Measurements from ENCODE around the gene CEMIP2. TPM values are rescaled to one million over a fixed set of nuclear protein-coding genes. Genes with fewer than 3 reads are reported as not detected.

Gene CEMIP2
- total RNA-seq, 1 experiment from 2014 or later: 21.5 TPM

DNA sequence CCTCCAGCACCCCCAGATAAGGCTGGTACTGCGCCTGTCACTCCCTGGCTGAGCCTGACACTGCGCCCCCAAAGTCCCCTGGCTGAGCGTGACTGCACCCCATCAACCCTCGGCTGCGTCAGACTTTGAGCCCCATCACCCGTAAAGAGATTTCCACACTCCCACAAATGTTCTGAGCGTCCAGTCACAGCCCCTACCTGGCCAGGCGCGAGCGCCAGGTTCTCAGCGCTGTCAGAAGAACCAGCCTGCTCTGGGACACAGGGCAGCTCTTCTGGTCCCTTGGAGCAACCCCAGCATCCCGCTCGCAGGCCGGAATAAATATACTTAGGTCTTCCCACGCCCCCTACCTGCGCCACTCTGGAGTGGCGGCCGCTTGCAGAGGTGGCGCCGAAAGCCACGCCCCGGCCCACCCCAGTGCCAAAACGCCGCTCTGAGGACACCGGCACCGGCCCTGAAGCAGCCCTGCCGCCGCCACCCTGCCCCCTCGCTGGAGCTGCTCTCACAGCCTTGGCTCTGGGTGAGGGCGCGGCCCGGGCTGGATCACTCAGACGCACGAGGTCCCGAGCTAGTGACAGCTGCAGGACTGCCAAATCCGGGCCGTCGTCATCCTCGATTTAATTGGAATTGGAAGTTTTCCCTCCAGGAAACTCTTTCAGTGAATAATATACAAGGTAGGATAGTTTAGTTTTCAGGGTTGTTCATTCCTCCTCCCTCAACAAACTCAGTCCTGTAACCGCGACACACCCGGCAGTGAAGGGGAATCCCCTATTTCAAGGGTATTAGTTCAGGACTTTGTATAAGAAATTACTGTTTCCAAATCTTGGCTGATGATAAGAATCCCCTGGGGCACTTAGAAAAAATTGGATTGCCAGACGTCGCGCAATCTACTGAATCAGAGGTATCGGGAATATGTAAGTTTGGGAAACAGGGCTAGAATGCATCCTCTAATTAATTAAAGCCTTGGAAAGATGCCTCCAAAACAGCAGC is 1.2 kb upstream of the CEMIP2 start:
- peak; percentile 68 for DNase-seq (ENCODE audit: low read depth)

DNA sequence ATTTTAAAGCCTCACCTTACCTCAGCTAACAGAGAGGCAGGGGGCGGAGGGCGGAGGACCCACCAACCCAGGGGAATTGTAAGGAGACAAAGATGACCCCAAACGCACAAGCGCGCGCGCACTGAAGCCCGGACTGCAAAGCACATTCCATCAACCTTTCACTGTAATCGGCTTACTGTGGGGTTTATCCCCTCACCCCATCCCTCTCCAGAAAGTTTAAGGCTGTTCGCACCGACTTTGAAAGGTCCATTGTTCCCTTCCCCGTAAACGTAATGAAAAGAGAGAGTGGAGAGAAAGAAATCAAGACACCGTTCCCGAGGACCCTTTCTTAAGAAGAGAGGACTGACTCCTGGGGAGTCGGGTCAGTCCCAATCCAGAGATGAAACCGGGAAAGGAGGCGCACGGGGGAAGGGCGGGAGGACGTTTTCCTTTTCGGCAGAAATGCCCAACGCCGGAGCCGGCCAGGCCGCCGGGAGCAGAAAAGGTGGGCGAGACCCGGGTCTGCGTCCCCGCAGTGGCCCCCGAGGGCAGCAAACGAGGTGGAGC is 464 bp downstream of the CEMIP2 start:
- DNase-seq (ENCODE audit: low read depth): peak; percentile 34

DNA sequence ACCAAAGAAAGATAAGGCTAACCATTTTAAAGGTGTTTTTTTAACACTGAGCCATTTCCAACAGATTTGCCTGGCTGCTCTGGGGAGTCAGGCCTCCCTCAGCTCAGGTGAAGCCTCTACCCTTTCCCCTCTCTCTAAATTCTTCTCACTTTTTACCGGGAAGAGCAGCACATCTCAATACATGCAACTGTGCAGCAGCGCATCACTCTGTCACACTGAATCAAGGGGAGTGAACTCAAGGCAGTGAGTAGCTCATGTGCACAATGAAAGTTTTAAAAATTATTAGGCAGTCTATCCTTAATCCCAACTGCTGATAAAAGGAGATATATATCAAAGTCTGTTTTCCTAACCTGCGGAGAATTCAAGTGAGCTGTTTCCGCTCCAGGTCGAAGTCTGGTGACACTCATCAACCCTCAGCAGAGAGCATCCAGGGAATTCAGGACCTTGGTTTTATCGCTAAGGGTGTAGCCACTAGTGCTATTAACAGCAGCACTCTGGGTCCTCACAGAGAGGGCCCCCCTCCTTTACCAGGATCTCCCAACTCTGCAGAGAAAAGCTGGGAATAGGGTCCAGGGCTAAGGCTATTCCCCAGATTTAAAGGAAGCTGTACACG is 1.0 kb downstream of the CEMIP2 start:
- no peak for DNase-seq (ENCODE audit: low read depth)

DNA sequence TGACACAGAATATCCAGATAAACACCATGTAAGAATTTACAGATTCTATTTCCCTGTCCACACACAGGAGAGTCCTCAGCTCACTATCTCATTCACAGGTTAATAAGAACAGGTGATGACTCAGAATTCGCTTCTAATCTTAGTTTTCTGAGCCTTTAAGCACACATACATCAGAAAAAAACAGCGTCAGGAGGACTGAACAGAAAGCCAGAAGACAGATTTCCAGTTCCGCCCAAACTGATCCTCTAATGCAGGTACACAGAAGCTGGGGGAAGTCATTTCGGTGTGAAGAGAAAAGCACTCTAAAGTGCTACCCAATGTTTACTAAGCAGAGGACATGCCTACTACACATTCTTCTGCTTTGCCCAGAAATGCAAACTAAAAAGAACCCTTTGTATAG is 1.6 kb downstream of the CEMIP2 start:
- DNase-seq (ENCODE audit: low read depth): no peak

DNA sequence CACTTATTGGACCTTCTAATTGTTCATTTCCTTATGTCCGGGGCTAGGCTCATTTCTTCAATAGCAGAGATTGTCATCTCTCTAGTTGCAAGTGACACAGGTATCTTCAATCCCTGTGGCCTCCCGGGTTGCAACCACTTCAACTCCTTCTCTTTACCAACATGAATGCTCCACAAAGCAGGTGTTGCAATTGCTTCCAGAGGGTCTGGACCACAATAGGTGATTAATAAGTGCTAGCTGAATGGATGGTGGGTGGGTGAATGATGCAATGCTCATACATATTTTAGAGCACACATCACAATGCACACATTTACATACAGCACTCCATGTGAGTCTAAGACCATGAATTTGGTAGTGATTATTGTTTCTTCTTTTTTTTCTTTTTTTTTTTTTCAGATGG is 2.6 kb downstream of the CEMIP2 start:
- DNase-seq (ENCODE audit: low read depth): peak; percentile 47

DNA sequence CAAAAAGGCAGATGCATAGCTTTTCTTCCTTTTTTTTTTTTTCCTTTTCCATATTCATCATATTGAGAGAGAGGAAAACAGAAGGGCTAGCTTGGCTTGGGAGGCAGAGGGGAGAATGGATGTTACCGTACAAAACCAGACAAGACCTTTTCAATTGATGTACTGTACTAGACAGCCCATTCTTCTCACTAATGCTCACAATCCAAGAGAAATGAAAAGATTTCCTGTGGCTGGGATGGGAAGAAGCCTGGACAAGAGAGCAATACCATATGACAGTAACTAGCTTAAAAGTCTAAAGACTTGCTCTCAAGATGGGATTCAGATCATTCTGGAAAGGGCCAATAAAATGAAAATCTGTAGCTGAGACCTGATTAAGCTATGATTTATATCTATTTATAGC is 3.4 kb downstream of the CEMIP2 start:
- no peak for DNase-seq (ENCODE audit: low read depth)

DNA sequence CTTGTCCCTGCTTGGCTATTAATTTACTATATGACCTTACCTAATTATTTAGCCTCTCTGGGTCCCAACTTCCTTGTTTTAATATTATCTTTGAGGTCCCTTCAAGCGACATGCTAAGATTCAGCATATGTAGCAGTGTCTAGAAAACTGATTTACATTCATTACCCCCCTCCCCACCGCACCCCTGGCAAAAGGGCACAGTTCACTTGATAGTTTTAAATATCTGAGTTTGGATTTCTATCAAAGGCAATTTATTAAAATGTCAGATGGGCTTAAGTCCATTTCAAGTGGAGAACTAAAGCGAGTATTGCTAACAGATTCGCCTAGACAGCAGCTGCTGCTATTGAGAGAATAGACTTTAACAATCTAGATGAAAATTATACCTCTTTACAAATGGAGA is 3.9 kb downstream of the CEMIP2 start:
- DNase-seq (ENCODE audit: low read depth): no peak

DNA sequence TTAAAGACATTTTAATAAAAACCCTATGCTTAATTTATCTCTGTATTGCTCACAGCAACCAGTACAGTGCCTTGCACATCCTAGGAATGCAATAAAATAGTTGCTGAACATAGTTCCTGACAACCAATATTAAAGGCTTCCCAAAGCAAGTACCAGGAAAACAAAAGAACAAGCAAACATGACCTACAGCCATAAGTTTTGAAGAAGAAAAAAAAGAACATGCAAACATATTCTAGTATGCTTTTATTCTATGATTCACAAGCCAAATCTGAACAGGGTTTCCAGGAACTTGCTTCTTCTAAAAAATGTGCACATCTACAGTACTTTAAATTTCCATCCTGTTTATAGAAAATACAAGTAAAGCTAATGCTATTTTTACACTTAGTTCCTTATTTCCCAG is 4.5 kb downstream of the CEMIP2 start:
- DNase-seq (ENCODE audit: low read depth): no peak

DNA sequence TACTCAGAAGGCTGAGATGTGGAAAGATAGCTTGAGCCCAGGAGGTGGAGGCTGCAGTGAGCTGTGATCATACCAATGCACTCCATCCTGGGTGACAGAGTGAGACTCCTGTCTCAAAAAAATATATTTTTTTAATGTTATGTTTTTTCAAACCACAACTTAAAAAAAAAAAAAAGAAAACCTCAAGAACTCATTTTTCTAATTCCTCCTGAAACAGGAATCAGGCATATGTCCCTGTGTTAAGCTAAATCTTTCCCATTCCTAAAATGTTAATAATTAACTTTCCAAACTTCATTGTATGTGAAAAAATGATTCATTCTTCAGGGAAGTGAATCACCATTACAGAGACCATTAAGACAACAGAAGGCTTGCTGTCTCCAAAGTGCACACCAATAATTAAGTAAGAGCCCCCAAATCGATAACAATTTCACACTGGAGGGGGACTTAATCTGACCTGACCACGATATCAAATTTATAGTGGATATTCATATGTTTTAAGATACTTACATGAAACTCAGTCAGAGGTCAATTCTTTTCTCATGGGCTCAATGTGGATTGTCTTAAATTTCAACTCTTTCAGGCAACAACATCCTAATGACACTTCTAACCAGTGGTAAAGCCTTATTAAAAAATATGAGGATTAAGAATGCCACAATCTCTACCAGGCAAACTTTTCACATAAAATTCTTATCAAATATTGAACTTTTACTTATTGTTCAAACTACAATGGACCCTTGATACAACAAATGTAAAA is 5.2 kb downstream of the CEMIP2 start:
- no peak for DNase-seq (ENCODE audit: low read depth)

DNA sequence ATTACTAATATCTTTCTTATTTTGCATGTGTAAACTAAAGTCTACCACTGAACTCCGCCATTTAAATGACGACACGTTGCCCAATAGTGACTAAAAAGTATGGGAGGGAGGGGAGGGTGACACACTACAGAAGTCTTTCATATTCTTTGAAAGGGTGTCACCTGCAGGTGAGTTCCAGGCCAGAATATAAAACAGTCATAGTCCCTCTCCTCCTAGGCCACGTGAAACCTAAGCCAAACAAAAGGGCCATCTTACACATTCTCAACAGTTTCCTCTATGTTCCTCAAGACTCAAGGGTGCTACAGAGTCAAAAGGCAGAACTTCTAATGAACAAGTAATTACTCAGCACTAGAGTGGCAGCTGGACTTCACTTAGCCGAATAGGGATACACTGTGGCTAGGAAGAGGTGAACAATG is 6.4 kb downstream of the CEMIP2 start:
- DNase-seq (ENCODE audit: low read depth): no peak

DNA sequence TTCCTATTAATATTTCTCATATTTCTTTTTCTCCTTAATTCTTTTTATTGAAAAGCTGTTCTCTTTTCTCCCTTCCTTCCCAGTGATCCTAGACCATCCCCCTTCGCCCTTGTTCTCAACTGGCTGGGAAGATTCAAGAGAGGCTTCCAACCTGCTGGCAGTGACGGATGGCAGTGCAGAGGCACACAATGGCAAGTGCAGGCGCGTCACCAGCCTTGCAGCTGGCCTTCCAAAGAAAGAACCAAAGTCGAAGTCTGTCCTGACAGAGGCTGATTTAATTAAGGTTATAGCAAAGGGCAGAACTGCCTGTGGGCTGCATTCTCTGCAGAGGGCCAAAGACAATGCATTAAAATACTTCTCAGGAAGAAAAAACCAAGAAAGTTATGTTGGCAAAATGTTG is 7.4 kb downstream of the CEMIP2 start:
- no peak for DNase-seq (ENCODE audit: low read depth)

DNA sequence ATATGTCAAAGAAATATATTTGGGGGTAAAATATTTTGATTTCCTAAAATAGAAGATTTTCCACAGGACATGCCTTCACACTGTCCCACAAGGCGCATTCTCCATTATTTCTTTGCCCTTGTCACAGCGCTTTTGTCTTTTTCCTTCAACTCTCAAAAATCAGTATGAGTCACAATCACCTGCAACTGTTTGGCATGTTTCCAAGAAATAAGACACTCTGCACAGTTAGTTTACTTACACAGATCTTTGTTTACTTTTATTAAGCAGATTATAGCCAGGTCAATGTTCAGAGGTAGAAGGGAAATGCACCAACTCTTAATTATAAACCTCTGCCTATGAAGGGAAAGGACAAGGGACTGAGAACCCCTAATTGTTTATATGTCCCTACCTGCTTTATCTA is 9.5 kb downstream of the CEMIP2 start:
- no peak for DNase-seq (ENCODE audit: low read depth)

DNA sequence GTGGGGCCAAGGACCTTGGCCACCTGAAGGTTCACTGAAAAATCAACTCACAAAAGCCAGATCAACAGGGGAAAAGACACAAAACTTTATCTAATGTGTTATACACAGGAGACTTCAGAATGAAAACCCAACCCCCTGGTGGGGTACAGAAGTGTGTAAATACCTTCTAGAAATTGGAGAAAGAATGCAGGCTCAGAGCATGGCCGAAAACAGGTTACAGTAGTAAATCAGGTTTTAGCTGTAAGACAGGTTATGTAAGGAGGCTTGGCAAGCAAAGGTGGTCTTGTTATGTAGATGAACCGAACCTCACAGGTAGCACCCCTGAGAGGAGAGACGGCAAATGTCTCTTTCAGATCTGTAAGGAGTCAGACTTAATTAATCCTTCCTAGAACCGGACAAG is 10.0 kb downstream of the CEMIP2 start:
- DNase-seq (ENCODE audit: low read depth): no peak

DNA sequence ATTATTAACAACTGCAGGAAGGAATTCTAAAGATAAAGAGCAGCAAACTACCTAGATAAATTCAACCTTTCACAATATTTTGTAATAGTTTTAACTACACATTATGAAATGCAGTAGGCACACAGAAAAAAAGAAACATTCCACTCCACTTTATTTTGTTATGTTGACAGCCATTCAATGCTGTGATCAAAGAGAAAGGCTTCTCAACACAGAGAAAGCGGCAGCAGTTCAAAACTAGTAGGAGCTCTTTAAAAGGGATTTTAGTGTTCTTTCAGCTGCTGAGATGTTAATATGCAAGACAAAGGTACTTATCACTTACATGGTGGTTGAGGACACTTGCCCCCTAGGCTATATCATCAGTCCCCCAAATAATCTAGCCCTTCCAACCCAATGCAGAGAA is 11.6 kb downstream of the CEMIP2 start:
- DNase-seq (ENCODE audit: low read depth): no peak

DNA sequence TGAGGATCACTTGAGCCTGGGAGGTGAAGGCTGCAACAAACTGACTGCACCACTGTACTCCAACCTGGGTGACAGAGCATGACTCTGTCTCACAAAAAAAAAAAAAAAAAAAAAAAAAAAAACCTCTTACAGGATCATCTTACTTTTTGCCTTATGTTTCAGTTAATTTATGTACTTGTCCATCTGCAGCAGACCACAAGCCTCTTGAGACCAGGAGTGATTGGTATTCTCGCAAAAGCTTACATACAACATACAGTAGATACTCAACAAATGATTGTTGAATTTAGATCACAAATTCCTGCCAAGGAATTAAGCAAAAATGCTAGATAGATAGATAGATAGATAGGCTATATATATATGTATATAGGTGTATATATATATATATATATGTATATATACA is 12.4 kb downstream of the CEMIP2 start:
- DNase-seq (ENCODE audit: low read depth): no peak

DNA sequence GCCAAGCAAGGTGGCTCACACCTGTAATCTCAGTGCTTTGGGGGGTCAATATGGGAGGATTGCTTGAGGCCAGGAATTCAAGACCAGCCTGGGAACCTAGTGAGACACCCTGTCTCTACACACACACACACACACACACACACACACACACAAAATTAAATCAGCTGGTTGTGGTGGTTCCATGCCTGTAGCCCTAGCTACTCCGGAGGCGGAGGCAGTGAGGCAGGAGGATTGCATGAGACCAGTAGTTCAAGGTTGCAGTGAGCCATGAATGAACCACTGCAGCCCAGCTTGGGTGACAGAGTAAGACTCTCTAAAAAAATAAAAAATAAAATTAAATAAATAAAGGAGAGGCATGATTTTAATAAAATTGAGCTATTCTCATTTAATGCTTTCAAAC is 13.1 kb downstream of the CEMIP2 start:
- DNase-seq (ENCODE audit: low read depth): no peak

DNA sequence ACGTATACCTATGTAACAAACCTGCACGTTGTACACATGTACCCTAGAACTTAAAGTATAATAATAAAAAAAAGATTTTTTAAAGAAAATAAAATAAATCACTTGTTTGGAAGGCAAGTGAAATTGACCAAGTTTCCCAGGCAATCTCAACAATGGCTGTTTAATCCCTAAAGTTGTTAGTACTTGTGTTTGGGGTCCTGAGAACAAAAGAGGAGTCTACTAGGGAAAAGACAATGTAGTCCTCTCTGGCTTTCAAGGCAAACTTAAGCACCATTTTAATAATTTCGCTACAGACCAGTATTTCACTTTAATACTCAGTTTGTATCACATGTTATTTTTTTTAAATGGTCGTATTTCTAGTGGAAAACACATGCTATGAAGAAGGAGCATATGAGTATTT is 14.2 kb downstream of the CEMIP2 start:
- DNase-seq (ENCODE audit: low read depth): no peak

DNA sequence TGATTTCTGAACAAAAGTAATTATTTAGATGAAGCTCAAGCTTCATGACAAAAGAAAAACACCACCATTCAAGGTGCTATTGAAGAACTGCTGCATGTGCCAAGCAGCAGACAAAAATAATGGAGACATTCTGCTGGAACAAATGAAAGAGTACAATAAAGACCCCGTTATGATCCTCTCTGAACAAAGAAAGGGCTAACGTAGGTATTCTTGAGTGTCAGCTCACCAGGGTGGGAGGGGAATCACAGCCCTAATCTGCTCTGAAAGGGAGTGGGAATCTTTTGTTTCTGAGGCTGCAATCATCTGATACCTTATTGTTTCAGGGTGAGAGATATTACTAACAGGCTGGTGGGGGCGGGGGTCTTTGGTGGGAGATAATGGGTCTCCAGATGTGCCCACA is 15.4 kb downstream of the CEMIP2 start:
- no peak for DNase-seq (ENCODE audit: low read depth)

DNA sequence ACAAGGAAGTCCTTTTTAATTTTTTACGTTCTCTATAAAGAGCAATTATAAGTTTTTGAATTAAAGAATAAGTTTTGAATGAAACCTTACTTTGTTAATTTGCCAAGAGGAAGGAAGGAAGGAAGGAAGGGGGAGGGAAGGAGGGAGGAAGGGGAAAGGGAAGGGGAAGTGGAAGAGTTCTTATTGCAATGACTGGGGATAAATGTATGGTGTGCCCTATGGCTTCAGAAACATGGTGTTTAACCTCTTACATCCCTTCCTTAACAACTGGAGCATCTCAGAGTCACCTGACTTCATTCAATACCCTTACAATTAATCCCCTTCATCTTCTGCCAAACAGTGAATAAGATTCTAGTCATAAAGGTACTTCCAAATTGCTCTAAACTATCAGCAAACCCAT is 16.0 kb downstream of the CEMIP2 start:
- no peak for DNase-seq (ENCODE audit: low read depth)

DNA sequence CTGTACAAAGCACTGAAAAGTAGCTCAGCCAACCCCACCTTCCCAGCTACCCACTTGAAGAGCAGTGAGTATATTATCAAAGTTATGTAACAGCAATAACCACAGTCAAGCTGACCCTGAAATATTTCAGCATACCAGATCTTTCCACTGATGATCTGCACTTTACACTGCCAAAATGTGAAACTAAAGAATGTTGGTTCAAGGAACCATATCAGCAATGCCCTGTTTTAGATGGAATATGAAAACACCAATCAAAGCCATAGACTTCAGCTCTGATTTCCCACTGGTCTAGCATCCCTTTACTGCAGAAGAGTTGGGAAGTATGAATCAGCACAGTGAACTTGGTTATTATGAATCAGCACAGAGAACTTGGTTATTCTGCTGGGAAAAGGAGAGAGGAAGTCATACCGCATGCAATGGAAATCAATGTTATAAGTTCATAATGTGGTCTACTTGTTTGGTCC is 20.0 kb downstream of the CEMIP2 start:
- peak; percentile 45 for DNase-seq (ENCODE audit: low read depth)

DNA sequence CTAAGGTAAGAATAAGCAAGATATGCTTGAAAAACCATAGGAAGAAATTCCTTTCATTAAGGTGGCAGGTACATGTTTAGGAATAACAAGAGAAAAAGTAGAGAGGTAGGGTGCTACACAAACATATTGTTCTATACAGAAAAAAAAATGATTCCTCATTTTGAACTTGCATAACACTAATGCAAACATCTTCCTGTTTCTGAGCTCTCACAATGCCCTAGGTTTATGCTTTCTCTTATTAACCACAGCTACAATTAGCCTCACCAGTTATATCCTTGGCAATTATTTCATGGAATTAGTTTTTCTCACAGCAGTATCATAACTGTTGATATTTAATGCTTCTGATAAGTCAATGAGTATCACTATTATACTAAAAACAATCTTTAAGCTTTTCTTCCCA is 20.7 kb downstream of the CEMIP2 start:
- DNase-seq (ENCODE audit: low read depth): no peak

DNA sequence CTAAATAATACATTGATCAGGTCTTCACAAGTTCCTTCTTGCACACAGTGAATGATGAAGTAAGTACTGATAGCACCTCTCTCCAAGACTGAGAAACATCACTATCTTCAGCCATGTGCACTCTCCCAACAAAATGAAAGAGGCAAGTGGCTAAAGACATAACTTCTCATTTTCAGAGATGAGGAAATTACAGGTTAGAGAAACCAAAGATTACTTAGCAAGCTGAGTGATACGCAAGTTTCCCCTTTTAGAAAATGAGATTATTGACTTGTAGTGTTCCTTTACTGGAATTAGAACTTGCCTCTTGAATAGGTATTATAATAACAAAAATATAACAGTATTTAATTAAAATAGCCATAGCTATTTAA is 21.6 kb downstream of the CEMIP2 start:
- no peak for DNase-seq (ENCODE audit: low read depth)
